K562 (cell line): ENCODE results near the gene GET3. TPM values are rescaled to one million over a fixed set of nuclear protein-coding genes. Genes with fewer than 3 reads are reported as not detected.

Source experiments
- ETS2 ChIP-seq: IDR thresholded peaks from 2 replicates; pipeline ENCODE4 v1.6.1; 2016; ENCODE audit warnings: borderline replicate concordance, missing genetic modification characterization, mild to moderate bottlenecking, moderate library complexity, missing compliant biosample characterization; ENCODE audit not compliant: poor library complexity, severe bottlenecking
- GATA2 ChIP-seq: sonication (generic); formaldehyde crosslinking; IDR thresholded peaks from 2 replicates; pipeline ENCODE4 v1.4.0; 2020; ENCODE audit warnings: mild to moderate bottlenecking, missing genetic modification reagents
- HDAC2 ChIP-seq: fragments of 450-650 bp; IDR thresholded peaks from 2 replicates; pipeline ENCODE4 v1.6.1; 2016; ENCODE audit warnings: mild to moderate bottlenecking
- HIVEP1 ChIP-seq: fragments of 250-450 bp; sonication (Bioruptor Pico); IDR thresholded peaks from 2 replicates; pipeline ENCODE4 v1.4.0; 2020; ENCODE audit warnings: mild to moderate bottlenecking
- HLTF ChIP-seq: fragments of 450-650 bp; IDR thresholded peaks from 2 replicates; pipeline ENCODE4 v1.6.1; 2016
- KDM2B ChIP-seq: fragments of 250-450 bp; sonication (Bioruptor Pico); IDR thresholded peaks from 2 replicates; pipeline ENCODE4 v1.8.0; 2021; ENCODE audit warnings: mild to moderate bottlenecking, moderate library complexity
- KLF16 ChIP-seq: IDR thresholded peaks from 2 replicates; pipeline ENCODE4 v1.6.1; 2016; ENCODE audit warnings: antibody characterized with exemption
- MAFK ChIP-seq: IDR thresholded peaks from 2 replicates; pipeline ENCODE4 v1.6.1; 2011; ENCODE audit warnings: low read length, improper control_type of control experiment
- PHF20 ChIP-seq: fragments of 450-650 bp; IDR thresholded peaks from 2 replicates; pipeline ENCODE4 v1.6.1; 2018; ENCODE audit not compliant: partially characterized antibody
- PTTG1 ChIP-seq: fragments of 450-650 bp; IDR thresholded peaks from 2 replicates; pipeline ENCODE4 v1.6.1; 2016; ENCODE audit warnings: low read depth, mild to moderate bottlenecking, missing genetic modification characterization, missing compliant biosample characterization
- RB1 ChIP-seq: fragments of 450-650 bp; IDR thresholded peaks from 2 replicates; pipeline ENCODE4 v1.6.1; 2017; ENCODE audit warnings: low read depth, mild to moderate bottlenecking
- RBM22 ChIP-seq: fragments of 200-400 bp; formaldehyde crosslinking; IDR thresholded peaks from 2 replicates; pipeline ENCODE4 v1.6.1; 2018; ENCODE audit warnings: low read length, low read depth; ENCODE audit not compliant: poor library complexity, severe bottlenecking
- SIX5 ChIP-seq, 2 experiments: IDR thresholded peaks; 2 replicates each; pipeline ENCODE4 v1.6.1; 2011; ENCODE audit warnings: low read length in 2 of 2, borderline replicate concordance in 1 of 2, low read depth in 1 of 2, mild to moderate bottlenecking in 1 of 2, moderate library complexity in 1 of 2; ENCODE audit not compliant: insufficient read depth in 1 of 2
- TCFL5 ChIP-seq: fragments of 250-450 bp; sonication (Bioruptor Pico); conservative IDR thresholded peaks from 2 replicates; pipeline ENCODE4 v1.6.1; 2021; ENCODE audit warnings: mild to moderate bottlenecking, moderate library complexity, matching md5 sums
- TFAM ChIP-seq: fragments of 250-450 bp; sonication (Bioruptor Pico); conservative IDR thresholded peaks from 2 replicates; pipeline ENCODE4 v1.5.0; 2021; ENCODE audit warnings: mild to moderate bottlenecking, moderate library complexity
- TRIM28 ChIP-seq: fragments of 450-650 bp; IDR thresholded peaks from 2 replicates; pipeline ENCODE4 v1.6.1; 2017
- USF1 ChIP-seq: sonication (generic); formaldehyde crosslinking; IDR thresholded peaks from 2 replicates; pipeline ENCODE4 v1.9.0; 2022; ENCODE audit warnings: mild to moderate bottlenecking, missing genetic modification reagents
- ZNF184 ChIP-seq: sonication (generic); formaldehyde crosslinking; IDR thresholded peaks from 2 replicates; pipeline ENCODE4 v1.5.0; 2020; ENCODE audit warnings: missing genetic modification reagents
- ZNF408 ChIP-seq: fragments of 250-450 bp; sonication (Bioruptor Pico); IDR thresholded peaks from 2 replicates; pipeline ENCODE4 v1.4.0; 2020; ENCODE audit warnings: low read depth, mild to moderate bottlenecking, moderate library complexity
- ZNF507 ChIP-seq: conservative IDR thresholded peaks from 2 replicates; pipeline ENCODE4 v1.6.1; 2017; ENCODE audit warnings: missing genetic modification characterization, missing compliant biosample characterization
- ZNF512 ChIP-seq: IDR thresholded peaks from 2 replicates; pipeline ENCODE4 v1.6.1; 2016; ENCODE audit warnings: missing genetic modification characterization, missing compliant biosample characterization
- ZNF609 ChIP-seq: sonication (generic); formaldehyde crosslinking; IDR thresholded peaks from 2 replicates; pipeline ENCODE4 v1.8.1; 2023; ENCODE audit warnings: missing genetic modification reagents, mild to moderate bottlenecking, borderline replicate concordance
- ZNF76 ChIP-seq: fragments of 250-450 bp; sonication (Bioruptor Pico); IDR thresholded peaks from 2 replicates; pipeline ENCODE4 v1.4.0; 2020; ENCODE audit warnings: mild to moderate bottlenecking, moderate library complexity, borderline replicate concordance
- polyA plus RNA-seq, 8 experiments: library from polyadenylated mRNA; depleted of rRNA in 4 of 8; stranded (reverse) in 5 of 8; unstranded in 3 of 8; fragments of >200 nt; fragmentation: Nextera tagmentation in 2 of 8; fragmentation: Illumina TruSeq in 1 of 8; extraction: Ambion mirVana in 2 of 8; extraction: Trizol in 1 of 8; gene quantifications; 2 replicates each; pipeline versions ENCODE4 v1.2.1 to v1.2.3, GENCODE V29; 2011 to 2014; ENCODE audit warnings: inconsistent platforms in 1 of 8, missing spikeins in 1 of 8
- total RNA-seq, 7 experiments: library from RNA; depleted of rRNA in 6 of 7; stranded (reverse); fragments of >200 nt in 6 of 7; fragmentation: Illumina TruSeq in 2 of 7; extraction: Trizol in 2 of 7; gene quantifications; 2 replicates each; pipeline versions ENCODE4 v1.2.1 to v1.2.3, GENCODE V29; 2011 to 2021; ENCODE audit warnings: low replicate concordance in 1 of 7

Gene GET3
- total and polyA plus RNA-seq, 9 of the 15 experiments (the other 6 are each of a cell fraction or from before 2014, with no cell fraction given) = 8.3 to 83.5 (median 51.8) TPM

- TF ChIP-seq HDAC2 (peak; percentile 78; the same call in 1 of the 2 replicates), RBM22 (peak; percentile 96), MAFK (no peak), ZNF609 (CRISPR knock-in tag) (no peak), GATA2 (CRISPR knock-in tag) (no peak), USF1 (CRISPR knock-in tag) (no peak), SIX5 (IDR thresholded peaks at IDR 0.05; ENCODE audit: borderline replicate concordance in 1 of 2, insufficient read depth in 1 of 2, low read depth in 1 of 2, low read length in 2 of 2) (no peak), RB1 (no peak; the same call in 1 of the 2 replicates), TCFL5 (CRISPR knock-in tag) (no peak), KDM2B (CRISPR knock-in tag) (peak; percentile 49; the same call in 1 of the 2 replicates), TRIM28 (no peak), ETS2 (tag) (no peak), HIVEP1 (no peak), ZNF512 (tag) (no peak), ZNF507 (tag) (no peak), ZNF184 (no peak), PHF20 (no peak), KLF16 (no peak), ZNF76 (CRISPR knock-in tag) (no peak; the same call in 1 of the 2 replicates), PTTG1 (no peak), ZNF408 (CRISPR knock-in tag) (no peak), TFAM (CRISPR knock-in tag) (no peak), HLTF (no peak)
Measured at GRCh38 chr19:12782424-12783290, 45.4 kb downstream of the GET3 start (continued).
